A549 (cell line): Measurements from ENCODE around the gene BCL11B.

Experiments used
- CHD2 ChIP-seq: fragments of 150-350 bp; IDR thresholded peaks from 2 replicates; pipeline ENCODE4 v1.6.1; 2014; ENCODE audit warnings: low read length; ENCODE audit not compliant: partially characterized antibody
- ESRRA ChIP-seq: fragments of 150-350 bp; IDR thresholded peaks from 2 replicates; pipeline ENCODE4 v1.6.1; 2014; ENCODE audit warnings: mild to moderate bottlenecking, low read length, borderline replicate concordance
- JUN ChIP-seq, 2 experiments: fragments of >200 bp; sonication (Bioruptor Twin); formaldehyde crosslinking; IDR thresholded peaks; 2 replicates in 1 of 2; 3 replicates in 1 of 2; pipeline ENCODE4 v1.6.1; 2016 to 2017
- MAZ ChIP-seq: fragments of 150-350 bp; IDR thresholded peaks from 2 replicates; pipeline ENCODE4 v1.6.1; 2014; ENCODE audit warnings: antibody characterized with exemption, low read depth, low read length, borderline replicate concordance
- NR3C1 ChIP-seq: fragments of >200 bp; sonication (Bioruptor Twin); formaldehyde crosslinking; IDR thresholded peaks from 3 replicates; pipeline ENCODE4 v1.6.1; 2017
- POLR2A ChIP-seq: IDR thresholded peaks from 2 replicates; pipeline ENCODE4 v1.6.1; 2012; ENCODE audit warnings: mild to moderate bottlenecking, low read length
- POLR2AphosphoS2 ChIP-seq: conservative IDR thresholded peaks from 2 replicates; pipeline ENCODE4 v1.6.1; 2012; ENCODE audit warnings: low read length, improper control_type of control experiment, inconsistent platforms
- RFX5 ChIP-seq: fragments of 450-650 bp; IDR thresholded peaks from 2 replicates; pipeline ENCODE4 v1.7.1; 2014; ENCODE audit warnings: antibody characterized with exemption, mild to moderate bottlenecking, moderate library complexity
- TP53 ChIP-seq: fragments of 250-450 bp; sonication (Bioruptor Pico); IDR thresholded peaks from 2 replicates; pipeline ENCODE4 v1.5.0; 2021; ENCODE audit warnings: mild to moderate bottlenecking, moderate library complexity
- TF ChIP-seq, protein P1 (sequence below): fragments of >200 bp; sonication (Bioruptor Twin); formaldehyde crosslinking; IDR thresholded peaks from 3 replicates; pipeline ENCODE4 v1.5.1; 2016
- TF ChIP-seq, protein P2 (sequence below): fragments of 200-600 bp; sonication (generic); IDR thresholded peaks from 2 replicates; pipeline ENCODE4 v1.6.1; 2016; ENCODE audit warnings: antibody characterized with exemption, mild to moderate bottlenecking, moderate library complexity
- TF ChIP-seq, protein P3 (sequence below): fragments of >200 bp; sonication (Bioruptor Twin); formaldehyde crosslinking; IDR thresholded peaks from 3 replicates; pipeline ENCODE4 v1.6.1; 2016
- TF ChIP-seq, protein P4 (sequence below): fragments of 450-650 bp; IDR thresholded peaks from 2 replicates; pipeline ENCODE4 v1.6.1; 2014; ENCODE audit warnings: antibody characterized with exemption
- TF ChIP-seq, protein P5 (sequence below): fragments of 250-450 bp; sonication (Bioruptor Pico); IDR thresholded peaks from 2 replicates; pipeline ENCODE4 v1.5.0; 2021; ENCODE audit warnings: mild to moderate bottlenecking, moderate library complexity, borderline replicate concordance

DNA sequence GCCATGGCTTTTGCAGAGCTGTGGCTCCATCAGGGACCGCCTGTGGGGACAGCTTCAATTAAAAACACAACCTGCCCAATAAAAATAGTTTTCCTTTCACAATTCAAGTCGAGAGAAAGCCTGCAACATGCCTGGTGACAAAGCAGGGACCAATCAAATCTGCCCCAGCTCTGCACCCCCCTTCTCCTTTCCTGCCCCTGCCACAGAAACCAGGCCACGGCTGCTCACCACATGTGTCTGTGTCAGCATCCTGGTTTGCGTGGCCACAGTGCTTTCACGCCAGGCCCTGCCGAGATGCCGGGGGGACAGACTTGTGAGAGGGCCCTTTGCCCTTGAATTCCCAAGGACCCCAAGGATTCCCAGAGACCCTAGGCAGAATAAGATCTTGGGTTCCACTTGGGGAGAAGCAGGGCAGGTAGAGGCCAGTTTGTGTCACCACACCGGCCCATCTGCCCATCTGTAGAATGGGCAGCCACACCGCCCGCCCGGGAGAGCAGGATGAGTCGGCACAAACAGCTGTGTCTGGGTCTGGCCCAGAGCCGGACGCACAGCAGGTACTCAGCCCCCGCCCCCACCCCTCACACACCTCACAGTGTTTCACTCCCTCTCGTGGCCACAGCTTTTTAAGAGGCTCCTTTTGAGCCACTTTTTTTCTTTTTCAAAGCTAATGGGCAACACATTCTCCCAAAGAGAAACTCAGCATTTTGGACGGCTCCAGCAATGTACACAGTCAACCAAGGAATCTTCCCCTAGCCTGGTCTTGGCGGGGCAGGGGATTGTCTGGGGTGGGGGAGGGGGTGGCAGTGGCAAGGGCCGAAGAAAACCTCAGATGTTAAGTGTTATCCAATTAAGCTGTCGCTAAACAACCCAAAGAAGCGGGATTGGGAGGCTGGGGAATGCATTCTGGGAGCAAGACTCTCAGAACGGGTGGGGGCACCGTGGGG is 41.5 kb downstream of the BCL11B start:
- TF ChIP-seq POLR2A (no peak), CHD2 (no peak), ESRRA (no peak), NR3C1 (no peak), MAZ (no peak), JUN (IDR thresholded peaks at IDR 0.05) (no peak), RFX5 (no peak), POLR2AphosphoS2 (no peak), TP53 (CRISPR knock-in tag) (no peak)
- TF ChIP-seq, protein P1, sequence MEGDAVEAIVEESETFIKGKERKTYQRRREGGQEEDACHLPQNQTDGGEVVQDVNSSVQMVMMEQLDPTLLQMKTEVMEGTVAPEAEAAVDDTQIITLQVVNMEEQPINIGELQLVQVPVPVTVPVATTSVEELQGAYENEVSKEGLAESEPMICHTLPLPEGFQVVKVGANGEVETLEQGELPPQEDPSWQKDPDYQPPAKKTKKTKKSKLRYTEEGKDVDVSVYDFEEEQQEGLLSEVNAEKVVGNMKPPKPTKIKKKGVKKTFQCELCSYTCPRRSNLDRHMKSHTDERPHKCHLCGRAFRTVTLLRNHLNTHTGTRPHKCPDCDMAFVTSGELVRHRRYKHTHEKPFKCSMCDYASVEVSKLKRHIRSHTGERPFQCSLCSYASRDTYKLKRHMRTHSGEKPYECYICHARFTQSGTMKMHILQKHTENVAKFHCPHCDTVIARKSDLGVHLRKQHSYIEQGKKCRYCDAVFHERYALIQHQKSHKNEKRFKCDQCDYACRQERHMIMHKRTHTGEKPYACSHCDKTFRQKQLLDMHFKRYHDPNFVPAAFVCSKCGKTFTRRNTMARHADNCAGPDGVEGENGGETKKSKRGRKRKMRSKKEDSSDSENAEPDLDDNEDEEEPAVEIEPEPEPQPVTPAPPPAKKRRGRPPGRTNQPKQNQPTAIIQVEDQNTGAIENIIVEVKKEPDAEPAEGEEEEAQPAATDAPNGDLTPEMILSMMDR = no peak
- TF ChIP-seq, protein P2, sequence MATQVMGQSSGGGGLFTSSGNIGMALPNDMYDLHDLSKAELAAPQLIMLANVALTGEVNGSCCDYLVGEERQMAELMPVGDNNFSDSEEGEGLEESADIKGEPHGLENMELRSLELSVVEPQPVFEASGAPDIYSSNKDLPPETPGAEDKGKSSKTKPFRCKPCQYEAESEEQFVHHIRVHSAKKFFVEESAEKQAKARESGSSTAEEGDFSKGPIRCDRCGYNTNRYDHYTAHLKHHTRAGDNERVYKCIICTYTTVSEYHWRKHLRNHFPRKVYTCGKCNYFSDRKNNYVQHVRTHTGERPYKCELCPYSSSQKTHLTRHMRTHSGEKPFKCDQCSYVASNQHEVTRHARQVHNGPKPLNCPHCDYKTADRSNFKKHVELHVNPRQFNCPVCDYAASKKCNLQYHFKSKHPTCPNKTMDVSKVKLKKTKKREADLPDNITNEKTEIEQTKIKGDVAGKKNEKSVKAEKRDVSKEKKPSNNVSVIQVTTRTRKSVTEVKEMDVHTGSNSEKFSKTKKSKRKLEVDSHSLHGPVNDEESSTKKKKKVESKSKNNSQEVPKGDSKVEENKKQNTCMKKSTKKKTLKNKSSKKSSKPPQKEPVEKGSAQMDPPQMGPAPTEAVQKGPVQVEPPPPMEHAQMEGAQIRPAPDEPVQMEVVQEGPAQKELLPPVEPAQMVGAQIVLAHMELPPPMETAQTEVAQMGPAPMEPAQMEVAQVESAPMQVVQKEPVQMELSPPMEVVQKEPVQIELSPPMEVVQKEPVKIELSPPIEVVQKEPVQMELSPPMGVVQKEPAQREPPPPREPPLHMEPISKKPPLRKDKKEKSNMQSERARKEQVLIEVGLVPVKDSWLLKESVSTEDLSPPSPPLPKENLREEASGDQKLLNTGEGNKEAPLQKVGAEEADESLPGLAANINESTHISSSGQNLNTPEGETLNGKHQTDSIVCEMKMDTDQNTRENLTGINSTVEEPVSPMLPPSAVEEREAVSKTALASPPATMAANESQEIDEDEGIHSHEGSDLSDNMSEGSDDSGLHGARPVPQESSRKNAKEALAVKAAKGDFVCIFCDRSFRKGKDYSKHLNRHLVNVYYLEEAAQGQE = no peak
- TF ChIP-seq, protein P3, sequence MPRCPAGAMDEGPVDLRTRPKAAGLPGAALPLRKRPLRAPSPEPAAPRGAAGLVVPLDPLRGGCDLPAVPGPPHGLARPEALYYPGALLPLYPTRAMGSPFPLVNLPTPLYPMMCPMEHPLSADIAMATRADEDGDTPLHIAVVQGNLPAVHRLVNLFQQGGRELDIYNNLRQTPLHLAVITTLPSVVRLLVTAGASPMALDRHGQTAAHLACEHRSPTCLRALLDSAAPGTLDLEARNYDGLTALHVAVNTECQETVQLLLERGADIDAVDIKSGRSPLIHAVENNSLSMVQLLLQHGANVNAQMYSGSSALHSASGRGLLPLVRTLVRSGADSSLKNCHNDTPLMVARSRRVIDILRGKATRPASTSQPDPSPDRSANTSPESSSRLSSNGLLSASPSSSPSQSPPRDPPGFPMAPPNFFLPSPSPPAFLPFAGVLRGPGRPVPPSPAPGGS = no peak
- TF ChIP-seq, protein P4, sequence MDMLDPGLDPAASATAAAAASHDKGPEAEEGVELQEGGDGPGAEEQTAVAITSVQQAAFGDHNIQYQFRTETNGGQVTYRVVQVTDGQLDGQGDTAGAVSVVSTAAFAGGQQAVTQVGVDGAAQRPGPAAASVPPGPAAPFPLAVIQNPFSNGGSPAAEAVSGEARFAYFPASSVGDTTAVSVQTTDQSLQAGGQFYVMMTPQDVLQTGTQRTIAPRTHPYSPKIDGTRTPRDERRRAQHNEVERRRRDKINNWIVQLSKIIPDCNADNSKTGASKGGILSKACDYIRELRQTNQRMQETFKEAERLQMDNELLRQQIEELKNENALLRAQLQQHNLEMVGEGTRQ = no peak
- TF ChIP-seq, protein P5, sequence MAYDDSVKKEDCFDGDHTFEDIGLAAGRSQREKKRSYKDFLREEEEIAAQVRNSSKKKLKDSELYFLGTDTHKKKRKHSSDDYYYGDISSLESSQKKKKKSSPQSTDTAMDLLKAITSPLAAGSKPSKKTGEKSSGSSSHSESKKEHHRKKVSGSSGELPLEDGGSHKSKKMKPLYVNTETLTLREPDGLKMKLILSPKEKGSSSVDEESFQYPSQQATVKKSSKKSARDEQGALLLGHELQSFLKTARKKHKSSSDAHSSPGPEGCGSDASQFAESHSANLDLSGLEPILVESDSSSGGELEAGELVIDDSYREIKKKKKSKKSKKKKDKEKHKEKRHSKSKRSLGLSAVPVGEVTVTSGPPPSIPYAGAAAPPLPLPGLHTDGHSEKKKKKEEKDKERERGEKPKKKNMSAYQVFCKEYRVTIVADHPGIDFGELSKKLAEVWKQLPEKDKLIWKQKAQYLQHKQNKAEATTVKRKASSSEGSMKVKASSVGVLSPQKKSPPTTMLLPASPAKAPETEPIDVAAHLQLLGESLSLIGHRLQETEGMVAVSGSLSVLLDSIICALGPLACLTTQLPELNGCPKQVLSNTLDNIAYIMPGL = no peak
